ENCODE data around the gene ORMDL3.
"Not testable (repeated sequence)": the region's sequence is repeated elsewhere in the genome, so short reads cannot be mapped to it uniquely, and the experiment has no call there.

ORMDL3 gene

DNA sequence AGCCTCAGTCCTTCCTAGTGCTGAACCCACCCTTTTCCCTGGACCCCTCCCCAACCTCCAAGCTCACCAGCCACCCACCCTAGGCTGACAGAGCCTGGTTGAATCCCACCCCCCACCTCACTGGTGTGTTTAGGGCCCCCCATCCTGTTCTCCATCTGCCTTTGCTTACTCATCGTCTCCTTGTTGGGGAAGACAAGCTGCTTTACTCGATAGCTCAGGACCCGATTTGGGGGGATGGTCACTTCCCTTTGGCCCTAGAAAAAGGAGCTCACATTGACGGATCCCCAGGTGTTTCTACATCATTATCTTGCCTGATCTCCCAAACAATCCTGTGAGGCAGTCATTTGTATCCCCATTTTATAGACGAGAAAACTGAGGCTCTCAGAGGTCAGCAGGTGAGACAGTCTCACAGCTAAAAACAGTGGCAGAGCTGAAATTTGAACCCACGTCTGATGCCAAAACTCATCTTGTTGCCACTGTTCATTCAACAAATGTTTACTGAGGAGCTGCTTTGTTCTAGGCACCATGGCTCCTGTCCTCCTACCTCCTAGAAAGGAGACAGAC lies 18.5 kb downstream of the ORMDL3 start:
- no peak overlapping the region for H3K4me3 ChIP-seq (ENCODE audit: low read depth, low read length)
- in situ Hi-C loops (cut with HindIII; ENCODE audit: low sequenced_read_pairs): no loop called here
- TF ChIP-seq CTCF (IDR thresholded peaks at IDR 0.05; ENCODE audit: low read depth, low read length): no peak
- no peak for DNase-seq (ENCODE audit: low read depth, low spot score)

GRCh38 chr17:39904990-39905288 lies 22.5 kb downstream of the ORMDL3 start:
- TF ChIP-seq CTCF (IDR thresholded peaks at IDR 0.05; ENCODE audit: low read depth, low read length): no peak
- no peak overlapping the region for H3K4me3 ChIP-seq (ENCODE audit: low read depth, low read length)
- DNase-seq (ENCODE audit: low read depth, low spot score): no peak
- in situ Hi-C loops (cut with HindIII; ENCODE audit: low sequenced_read_pairs): no loop called here

DNA sequence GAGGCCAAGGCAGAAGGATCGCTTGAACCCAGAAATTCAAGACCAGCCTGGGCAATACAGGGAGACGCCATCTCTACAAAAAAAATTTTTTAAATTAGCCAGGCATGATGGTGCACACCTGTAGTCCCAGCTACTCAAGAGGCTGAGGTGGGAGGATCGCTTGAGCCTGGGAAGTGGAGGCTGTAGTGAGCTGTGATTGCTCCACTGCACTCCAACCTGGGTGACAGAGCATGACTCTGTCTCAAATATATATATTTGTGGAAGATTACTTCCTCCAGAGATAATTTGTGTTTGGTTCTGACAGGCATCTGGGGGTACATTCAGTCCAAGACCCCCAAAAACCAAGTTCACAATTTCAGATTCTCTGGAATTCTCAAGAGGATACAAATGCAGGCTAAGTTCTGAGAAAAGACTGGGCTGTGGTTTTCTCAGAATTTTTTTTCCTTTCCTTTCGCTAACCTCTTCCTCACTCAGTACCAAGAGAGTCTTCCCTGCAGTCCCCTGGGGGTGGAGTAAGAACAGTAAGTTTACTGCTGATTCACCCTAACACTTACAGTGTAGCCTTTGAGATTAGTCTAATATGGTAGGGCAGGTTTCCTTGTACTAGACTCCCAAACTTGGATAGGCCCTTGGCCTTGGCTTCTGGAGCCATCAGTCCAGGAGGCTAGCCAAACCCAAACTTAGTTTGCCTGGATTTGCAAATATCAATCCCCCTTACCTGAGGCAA lies 24.1 kb downstream of the ORMDL3 start:
- peak; percentile 2 for DNase-seq (ENCODE audit: low read depth, low spot score)
- in situ Hi-C loops (cut with HindIII; ENCODE audit: low sequenced_read_pairs): no loop called here

GRCh38 chr17:39902027-39902426 lies 25.4 kb downstream of the ORMDL3 start:
- in situ Hi-C loops (cut with HindIII; ENCODE audit: low sequenced_read_pairs); H3K4me3 ChIP-seq (ENCODE audit: low read depth, low read length); DNase-seq (ENCODE audit: low read depth, low spot score): not testable (repeated sequence)

More for the DNA sequence above, 24.1 kb downstream of the ORMDL3 start:
- TF ChIP-seq CTCF (IDR thresholded peaks at IDR 0.05; ENCODE audit: low read depth, low read length): no peak
- H3K4me3 ChIP-seq (ENCODE audit: low read depth, low read length): no peak overlapping the region

DNA sequence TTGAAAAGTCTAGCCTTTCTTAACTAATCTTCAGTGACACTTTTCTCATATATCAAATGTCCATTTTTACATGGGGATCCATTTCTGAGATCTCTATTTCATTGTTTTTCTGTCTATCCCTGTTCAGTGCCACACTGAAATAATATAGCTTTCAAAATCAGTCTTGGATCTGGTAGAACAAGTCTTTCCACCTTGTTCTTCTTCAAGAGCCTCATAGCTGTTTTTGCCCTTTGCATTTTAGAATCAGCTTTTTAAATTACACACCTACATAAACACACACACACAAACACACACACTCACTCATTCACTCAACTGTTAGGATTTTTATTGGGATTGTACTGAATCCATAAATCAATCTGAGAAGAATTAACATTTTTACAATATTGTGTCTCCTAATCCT lies 28.2 kb downstream of the ORMDL3 start:
- H3K4me3 ChIP-seq (ENCODE audit: low read depth, low read length): no peak overlapping the region
- in situ Hi-C loops (cut with HindIII; ENCODE audit: low sequenced_read_pairs): no loop called here
- TF ChIP-seq CTCF (IDR thresholded peaks at IDR 0.05; ENCODE audit: low read depth, low read length): no peak
- DNase-seq (ENCODE audit: low read depth, low spot score): no peak

DNA sequence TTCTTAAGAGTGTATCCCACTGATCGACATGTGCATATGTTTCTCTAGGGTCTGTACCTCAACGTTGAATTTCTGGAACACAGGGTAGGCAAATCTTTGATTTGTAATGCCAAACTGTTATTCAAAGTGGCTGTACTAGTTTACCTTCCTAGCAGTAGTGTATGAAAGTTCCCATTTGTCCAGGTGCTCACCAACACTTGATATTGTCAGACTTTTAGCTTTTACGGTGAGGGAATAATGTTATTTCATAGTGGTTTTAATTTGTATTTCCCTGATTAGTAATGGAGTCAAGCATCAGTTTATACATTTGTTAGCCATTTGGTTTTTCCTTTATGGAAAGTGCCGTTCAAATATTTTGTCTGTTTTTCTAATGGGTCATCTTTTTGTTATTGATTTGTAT lies 29.3 kb downstream of the ORMDL3 start:
- TF ChIP-seq CTCF (IDR thresholded peaks at IDR 0.05; ENCODE audit: low read depth, low read length): no peak
- in situ Hi-C loops (cut with HindIII; ENCODE audit: low sequenced_read_pairs): no loop called here
- DNase-seq (ENCODE audit: low read depth, low spot score): no peak
- no peak overlapping the region for H3K4me3 ChIP-seq (ENCODE audit: low read depth, low read length)

- no peak for TF ChIP-seq CTCF (IDR thresholded peaks at IDR 0.05; ENCODE audit: low read depth, low read length)
- in situ Hi-C loops (cut with HindIII; ENCODE audit: low sequenced_read_pairs): no loop called here
- DNase-seq (ENCODE audit: low read depth, low spot score): no peak
- H3K4me3 ChIP-seq (ENCODE audit: low read depth, low read length): no peak overlapping the region
Measured at GRCh38 chr17:39894681-39895376, 32.6 kb downstream of the ORMDL3 start.

Data from astrocyte of the spinal cord (primary cell).